Fibroblast of gingiva (primary cell): ENCODE results near the gene CMYA5.
"Not testable (repeated sequence)": the region's sequence is repeated elsewhere in the genome, so short reads cannot be mapped to it uniquely, and the experiment has no call there.

ENCODE experiments used
- DNase-seq: peaks from one replicate; pipeline ENCODE4 v3.0.0-alpha.2; 2011; ENCODE audit warnings: low read depth

CMYA5 gene

DNA sequence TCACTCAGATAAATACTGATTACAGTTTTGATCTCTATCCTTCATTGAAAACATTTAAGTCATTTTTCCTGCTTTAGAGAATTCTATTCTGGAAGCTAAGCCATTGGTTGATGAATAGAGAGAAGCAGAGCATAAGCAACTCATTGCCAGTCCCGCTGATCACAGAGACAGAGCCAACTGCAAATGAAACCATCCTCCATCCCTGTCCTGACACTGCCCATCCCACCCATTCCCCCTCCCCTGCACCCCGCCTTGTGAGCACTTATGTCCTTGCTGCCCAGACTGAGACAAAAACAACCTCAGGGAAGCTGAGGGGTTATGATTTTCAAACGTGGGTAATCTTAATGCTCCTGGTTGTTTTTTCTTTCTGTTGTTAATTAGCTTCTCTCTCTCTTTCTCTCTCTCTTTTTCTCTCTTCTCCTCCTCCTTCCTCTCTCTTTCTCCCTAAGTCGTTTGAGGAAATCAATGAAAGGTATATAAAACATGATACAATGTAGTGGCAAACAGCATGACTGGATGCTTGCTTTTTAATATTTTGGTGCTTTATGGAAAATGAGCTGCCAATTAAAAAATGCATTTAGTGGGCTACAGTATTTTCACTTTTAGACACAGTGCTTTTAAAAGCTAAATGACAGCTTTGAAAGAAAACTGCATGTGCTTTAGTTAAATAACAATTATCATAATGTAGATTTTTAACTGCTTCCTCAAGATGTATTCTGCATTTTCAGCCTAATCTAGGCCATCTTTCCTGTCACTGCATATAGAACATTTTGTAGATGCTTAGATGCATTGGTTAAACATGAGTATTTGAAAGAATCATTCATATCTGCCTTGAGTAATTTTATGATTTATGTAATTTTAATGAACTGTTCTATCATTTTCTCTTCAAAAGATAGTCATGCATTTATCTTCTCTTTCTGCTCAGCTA lies 57.3 kb downstream of the CMYA5 start:
- no peak for DNase-seq

- no peak for DNase-seq
Measured at GRCh38 chr5:79750611-79751510, 61.2 kb downstream of the CMYA5 start.

DNA sequence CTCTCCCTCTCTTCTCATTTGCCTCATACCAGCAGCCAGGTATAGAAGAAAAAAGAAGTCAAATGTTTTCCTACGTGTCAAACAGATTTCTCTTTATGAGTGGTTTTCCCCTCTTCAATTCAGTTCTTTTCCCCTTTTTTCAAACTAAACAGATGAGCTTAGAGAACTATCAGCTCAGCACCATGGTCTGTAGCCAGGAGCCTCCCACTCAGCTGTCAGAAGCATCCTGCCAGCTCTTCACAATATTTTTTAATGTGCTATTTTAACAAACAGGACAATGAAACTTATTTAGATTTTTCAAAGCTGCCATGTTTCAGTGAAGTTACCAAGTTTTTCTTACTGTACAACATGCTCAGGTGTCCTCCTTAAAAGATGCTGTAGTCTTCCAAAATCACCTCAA lies 63.5 kb downstream of the CMYA5 start:
- DNase-seq = no peak

- DNase-seq = no peak
Measured at GRCh38 chr5:79753877-79754645, 64.4 kb downstream of the CMYA5 start.

DNA sequence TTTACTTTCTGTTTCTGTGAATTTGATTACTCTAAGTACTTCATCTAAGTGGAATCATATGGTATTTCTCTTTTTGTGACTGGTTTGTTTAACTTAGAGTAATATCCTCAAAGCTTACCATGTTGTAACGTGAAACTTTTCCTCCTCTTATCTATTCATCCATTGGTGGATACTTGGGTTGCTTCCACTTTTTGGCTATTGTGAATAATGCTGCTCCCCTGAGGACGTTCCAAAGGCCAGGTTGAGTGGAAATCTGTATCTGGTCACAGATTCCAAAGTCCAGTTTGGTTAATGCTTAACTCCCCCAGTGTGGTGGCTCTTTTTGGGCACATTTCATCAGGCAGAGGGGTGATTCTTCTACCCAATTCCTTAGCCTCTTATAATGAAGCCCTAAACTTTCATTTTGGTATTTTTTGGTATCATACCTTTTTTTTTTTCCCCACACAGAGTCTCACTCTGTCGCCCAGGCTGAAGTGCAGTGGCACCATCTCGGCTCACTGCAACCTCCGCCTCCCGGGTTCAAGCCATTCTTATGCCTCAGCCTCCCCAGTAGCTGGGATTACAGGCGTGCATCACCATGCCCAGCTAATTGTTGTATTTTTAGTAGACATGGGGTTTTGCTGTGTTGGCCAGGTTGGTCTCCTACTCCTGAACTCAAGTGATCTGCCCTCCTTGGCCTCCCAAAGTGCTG lies 65.4 kb downstream of the CMYA5 start:
- no peak for DNase-seq

DNA sequence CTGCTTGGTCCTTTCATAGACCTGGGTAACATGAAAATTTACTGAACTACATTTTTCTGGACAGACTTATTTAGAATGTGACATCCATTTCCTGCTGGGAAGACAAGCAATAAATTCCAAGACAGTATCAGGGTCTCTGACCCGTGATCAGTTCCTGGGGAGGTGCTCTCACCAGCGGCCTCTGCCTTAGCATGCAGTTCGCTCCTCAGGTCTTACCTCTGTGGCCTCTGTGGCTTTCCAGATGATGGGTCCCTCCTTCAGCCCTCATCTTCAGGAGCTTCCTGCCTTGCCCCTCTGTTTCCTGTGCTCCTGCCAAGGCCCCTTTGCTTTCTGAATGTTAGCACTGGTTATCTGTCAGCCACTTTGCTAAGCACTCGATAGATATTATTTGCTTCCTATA lies 66.4 kb downstream of the CMYA5 start:
- DNase-seq = no peak

DNA sequence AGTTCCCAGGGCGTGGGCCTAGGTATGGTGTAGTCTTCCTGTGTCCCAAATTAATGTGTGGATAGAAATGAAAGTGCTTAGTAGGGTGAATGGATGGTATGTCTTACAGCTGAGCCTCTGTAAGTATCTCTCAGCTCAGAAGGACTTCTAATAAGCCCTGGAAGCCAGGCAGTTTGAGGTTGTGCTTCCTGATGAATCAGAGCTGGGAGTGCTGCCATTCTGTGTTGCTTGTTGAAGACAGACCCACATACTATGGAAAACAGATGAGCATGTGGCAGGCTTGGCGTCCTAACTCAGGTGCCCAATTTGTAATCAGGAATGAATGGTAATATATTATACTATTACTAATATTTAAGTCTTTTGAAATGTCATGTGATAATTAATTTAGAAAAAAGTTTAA lies 69.8 kb downstream of the CMYA5 start:
- peak; percentile 68 for DNase-seq

DNA sequence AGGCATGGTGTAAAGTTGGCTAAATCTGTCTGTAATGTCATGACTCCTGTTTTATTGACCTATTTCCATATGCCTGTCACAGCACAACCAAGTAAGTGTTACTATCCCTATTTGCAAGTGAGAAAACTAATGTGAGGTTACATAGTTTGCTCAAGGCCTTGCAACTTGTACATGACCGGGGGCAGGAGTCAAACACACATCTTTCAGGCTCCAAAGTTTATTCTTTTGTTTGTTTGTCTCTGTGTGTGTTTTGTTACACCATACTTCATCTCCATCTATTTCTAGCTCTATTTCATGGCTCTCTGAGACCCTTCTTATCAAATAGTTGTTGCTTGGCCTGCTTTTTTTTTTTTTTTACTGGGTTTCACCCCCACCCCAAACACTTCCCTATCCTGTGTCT lies 70.2 kb downstream of the CMYA5 start:
- DNase-seq = no peak

DNA sequence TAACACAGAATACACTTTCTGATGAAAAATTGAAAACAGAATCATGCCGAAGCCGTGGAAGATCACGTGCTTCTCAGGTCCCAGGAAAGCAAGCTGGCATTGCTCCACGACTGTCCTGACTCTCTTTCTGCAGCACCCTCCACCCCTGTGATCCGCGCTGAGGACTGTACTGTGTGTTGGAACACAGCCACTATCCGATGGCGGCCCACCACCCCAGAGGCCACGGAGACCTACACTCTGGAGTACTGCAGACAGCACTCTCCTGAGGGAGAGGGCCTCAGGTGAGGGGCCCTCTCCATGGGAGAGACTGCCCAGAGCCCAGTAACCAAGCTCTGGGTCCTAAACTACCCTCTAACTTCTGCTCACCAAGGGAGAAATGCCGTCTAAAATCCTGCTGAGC lies 73.3 kb downstream of the CMYA5 start:
- DNase-seq = no peak

- not testable (repeated sequence) for DNase-seq
Measured at GRCh38 chr5:79764147-79764546, 74.5 kb downstream of the CMYA5 start.

- peak; percentile 47 for DNase-seq
Measured at GRCh38 chr5:79771387-79771786, 81.8 kb downstream of the CMYA5 start.

- DNase-seq = no peak
Measured at GRCh38 chr5:79772651-79773050, 83.0 kb downstream of the CMYA5 start.

DNA sequence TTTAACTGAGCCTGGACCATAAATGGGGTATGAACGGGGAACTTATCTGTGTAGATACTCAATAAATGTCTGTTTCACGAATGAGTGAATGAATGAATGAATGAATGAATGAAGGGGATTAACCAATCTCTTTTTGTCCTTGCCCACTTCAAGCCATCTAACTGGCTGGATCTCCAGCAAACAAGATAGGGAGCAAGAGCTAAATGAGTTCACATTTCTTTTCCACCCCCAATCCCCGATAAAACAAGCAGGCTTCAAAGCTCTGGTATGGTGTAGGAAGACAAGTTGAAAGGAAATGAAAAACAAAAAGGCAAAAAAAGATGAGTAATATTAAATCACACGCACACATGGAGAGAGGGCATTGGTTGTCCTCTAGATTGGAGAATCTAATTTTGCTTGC lies 84.0 kb downstream of the CMYA5 start:
- DNase-seq = no peak

DNA sequence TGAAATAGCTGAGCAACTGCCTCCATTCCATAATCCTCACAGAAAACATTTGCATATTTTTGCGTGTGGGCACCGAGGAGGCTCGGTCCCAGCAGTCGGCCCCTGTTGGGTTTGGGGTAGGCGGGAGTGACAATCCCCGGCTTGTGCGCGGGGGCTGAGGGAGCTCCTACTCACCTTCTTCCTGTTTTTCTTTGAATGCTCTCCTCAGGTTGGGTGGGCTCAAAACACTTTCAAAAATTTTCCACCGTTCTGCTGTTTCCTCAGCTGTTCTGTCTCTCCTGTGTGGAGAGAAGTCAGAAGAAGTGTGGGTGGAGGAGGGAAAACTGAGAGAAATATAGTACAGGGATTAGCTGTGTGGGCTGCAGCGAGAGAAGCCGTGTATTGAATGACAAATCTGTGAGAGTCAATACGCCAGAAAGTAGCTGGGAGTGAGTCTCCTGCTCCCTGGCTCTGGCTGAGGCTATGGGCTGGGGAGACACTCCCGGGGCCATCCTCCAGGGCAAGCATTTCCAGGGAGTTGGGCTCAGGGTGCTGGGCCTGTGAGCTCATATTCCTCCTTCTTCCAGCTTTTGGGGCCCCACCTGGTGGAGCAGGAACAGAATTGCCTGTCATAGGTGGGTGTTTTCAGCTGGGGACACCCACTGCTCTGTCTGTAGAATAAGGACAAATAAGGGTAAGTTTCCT lies 84.7 kb downstream of the CMYA5 start:
- no peak for DNase-seq

GRCh38 chr5:79774855-79775237 lies 85.2 kb downstream of the CMYA5 start:
- DNase-seq = no peak

DNA sequence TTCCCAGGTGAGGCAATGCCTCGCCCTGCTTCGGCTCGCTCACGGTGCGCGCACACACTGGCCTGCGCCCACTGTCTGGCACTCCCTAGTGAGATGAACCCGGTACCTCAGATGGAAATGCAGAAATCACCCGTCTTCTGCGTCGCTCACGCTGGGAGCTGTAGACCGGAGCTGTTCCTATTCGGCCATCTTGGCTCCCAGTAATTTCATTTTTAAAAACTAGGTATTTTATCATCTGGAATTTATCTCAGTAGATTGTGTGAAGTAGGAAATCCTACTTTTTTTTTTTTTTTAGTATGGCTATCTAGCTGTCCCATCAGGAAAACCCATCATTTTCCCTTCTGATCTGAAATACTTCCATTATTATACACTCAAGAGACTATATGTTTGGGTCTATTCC lies 95.1 kb downstream of the CMYA5 start:
- not testable (repeated sequence) for DNase-seq

DNA sequence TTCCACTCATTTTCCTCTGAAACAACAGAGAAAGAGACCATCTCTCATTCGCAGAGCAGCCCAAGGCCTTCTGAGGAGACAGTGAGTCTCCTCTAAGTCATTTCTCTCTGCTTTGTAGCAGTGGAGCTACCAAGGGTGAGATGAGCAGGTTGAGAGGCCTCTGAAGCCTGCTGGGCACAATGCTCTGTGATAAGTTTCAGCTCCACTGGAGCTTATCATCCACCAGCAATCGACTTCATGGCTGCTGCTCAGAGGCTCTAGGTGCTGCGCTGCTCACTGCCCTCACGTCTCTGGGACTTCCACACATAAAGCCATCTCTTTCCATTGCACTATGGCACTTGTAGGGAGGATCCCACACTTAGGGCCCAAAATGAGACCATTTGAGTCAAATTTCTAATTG lies 96.3 kb downstream of the CMYA5 start:
- DNase-seq = no peak

GRCh38 chr5:79787448-79787847 lies 97.8 kb downstream of the CMYA5 start:
- no peak for DNase-seq

GRCh38 chr5:79791843-79792242 lies 102.2 kb downstream of the CMYA5 start:
- no peak for DNase-seq

GRCh38 chr5:79792463-79792862 lies 102.8 kb downstream of the CMYA5 start:
- no peak for DNase-seq

GRCh38 chr5:79793304-79793703 lies 103.7 kb downstream of the CMYA5 start:
- DNase-seq = no peak
